Right renal pelvis (tissue), 4 donors: ENCODE data around the gene SLC66A2. TPM values are rescaled to one million over a fixed set of nuclear protein-coding genes. Genes with fewer than 3 reads are reported as not detected.

Experiments
- DNase-seq, 4 donors: peaks; one replicate each; pipeline ENCODE4 v3.0.0-alpha.2; 2013; ENCODE audit warnings: low read depth in 4 of 4, low spot score in 3 of 4, missing footprints in 1 of 4
- polyA plus RNA-seq, 4 donors: library from polyadenylated mRNA; unstranded; fragments of 120-200 nt; gene quantifications; one replicate each; pipeline ENCODE4 v1.2.1, GENCODE V29; 2013; ENCODE audit not compliant: insufficient read length in 4 of 4

The SLC66A2 gene
- polyA plus RNA-seq, 4 donors: 21.1 to 36.1 (median 26.5) TPM

- DNase-seq: no peak
These were observed 13.3 kb downstream of the SLC66A2 start for GRCh38 chr18:79938196-79938595.

GRCh38 chr18:79937103-79937860 lies 14.2 kb downstream of the SLC66A2 start:
- no peak for DNase-seq

GRCh38 chr18:79936641-79937040 lies 14.8 kb downstream of the SLC66A2 start:
- no peak for DNase-seq

- no peak for DNase-seq
These were observed 15.5 kb downstream of the SLC66A2 start for GRCh38 chr18:79935925-79936324.

- no peak for DNase-seq
These were observed 16.0 kb downstream of the SLC66A2 start for GRCh38 chr18:79935499-79935898.

DNA sequence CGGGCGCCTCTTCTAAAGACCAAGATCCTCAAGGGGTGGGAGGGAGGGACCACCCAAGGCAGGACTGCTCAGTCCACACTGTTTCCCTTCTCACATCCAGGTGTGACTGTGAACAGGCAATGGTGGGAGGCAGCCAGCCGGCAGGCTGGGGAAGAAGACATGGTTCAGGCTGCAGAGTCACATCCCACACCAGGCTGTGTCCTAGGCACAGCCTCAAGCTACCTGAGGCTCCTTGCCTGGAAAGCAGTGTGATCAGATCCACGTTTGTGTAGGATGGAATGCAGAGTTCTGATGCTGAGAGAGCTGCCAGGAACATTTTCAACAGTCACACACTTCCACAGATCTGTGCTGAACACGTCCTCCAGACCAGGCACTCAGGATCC lies 16.4 kb downstream of the SLC66A2 start:
- DNase-seq: no peak

- DNase-seq: no peak
These were observed 16.9 kb downstream of the SLC66A2 start for GRCh38 chr18:79934311-79935097.

DNA sequence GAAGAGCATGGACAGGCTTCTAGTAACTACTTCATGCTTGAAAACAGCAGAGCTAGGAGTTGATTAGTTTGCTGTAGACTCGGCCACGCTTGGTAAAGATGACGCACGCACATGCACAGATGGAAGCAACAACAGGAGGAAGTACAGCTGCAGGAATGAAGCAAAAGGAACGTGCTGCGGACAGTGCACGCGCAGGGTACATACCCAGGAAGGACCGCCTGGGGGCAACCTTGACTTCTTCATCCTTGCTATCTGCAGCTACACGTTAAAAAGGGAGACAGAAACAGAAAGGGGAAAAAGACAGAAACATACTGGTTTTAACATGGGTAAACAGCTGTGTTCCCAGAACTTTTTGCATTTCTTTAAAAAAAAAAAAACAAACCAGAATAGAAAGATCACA lies 17.7 kb downstream of the SLC66A2 start:
- no peak for DNase-seq

DNA sequence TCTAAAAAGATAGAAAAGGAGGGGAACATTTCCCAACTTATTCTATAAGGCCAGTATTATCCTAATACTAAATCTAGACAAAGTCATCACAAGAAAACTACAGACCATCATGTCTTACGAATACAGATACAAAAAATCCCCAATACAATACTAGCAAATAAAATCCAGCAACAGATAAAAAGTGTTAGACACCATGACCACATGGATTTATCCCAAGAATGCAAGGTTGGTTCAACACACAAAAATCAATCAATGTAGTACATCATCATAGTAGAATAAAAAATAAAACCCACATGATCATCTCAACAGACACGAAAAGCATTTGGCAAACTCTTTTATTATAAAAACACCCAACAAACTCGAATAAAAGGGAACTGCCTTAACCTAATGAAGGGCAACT lies 18.5 kb downstream of the SLC66A2 start:
- no peak for DNase-seq

DNA sequence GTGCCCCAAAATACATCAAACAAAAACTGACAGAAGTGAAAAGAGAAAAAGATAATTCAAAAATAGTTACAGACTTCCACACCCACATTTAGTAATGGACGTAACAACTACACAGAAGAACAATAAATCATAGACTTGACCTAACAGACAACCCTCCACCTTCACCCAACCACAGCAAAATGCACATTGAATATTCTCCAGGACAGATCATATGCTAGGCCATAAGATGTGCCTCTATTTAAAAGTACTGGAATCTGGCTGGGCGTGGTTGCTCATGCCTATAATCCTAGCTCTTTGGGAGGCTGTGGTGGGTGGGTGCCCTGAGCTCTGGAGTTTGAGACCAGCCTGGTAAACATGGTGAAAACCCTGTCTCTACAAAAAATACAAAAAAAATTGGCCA lies 20.0 kb downstream of the SLC66A2 start:
- no peak for DNase-seq

DNA sequence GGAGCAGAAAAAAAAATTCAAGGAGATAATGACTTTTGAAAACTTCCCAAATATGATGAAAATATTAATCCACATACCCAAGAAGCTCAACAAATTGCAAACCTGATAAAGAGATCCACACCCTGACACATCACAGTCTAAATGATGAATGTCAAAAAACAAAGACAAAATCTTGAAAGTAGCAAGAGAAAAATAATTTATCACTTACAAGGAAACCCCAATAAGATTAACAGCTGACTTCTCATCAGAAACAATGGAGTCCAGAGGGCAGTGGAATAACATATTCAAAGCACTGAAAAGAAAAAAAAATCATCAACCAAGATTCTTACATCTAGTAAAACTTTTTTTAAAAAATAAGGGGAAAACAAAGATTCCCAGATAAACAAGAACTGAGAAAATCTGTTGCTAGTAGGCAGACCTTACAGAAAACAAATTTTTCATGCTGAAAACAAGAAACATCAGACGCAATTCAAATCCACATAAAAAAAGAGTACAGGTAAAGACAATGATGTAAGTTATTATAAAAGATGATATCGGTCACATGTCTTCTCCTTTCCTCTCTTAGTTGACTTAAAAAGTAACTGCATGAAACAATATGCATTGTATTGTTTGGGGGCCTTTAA lies 21.3 kb downstream of the SLC66A2 start:
- DNase-seq: no peak

DNA sequence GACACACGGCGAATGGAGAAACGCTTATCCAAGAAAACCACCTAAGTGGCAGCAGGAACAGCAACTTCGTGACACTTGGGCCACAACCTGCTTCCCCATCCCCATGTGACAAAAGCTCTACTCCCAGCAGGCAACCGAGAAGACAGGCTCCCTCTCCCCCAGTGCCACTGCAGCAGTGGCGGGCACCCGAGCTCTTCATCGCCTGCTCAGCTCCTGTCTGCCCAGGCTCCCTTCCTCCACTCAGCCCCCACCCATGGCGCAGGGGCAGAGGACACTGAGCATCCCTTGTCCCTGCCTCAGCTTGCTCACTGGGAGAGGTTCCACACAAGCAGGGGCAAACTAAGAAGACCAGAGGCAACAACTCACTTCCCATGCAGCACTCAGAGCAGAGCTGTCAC lies 22.9 kb downstream of the SLC66A2 start:
- no peak for DNase-seq

GRCh38 chr18:79927607-79928562 lies 23.6 kb downstream of the SLC66A2 start:
- DNase-seq: no peak

DNA sequence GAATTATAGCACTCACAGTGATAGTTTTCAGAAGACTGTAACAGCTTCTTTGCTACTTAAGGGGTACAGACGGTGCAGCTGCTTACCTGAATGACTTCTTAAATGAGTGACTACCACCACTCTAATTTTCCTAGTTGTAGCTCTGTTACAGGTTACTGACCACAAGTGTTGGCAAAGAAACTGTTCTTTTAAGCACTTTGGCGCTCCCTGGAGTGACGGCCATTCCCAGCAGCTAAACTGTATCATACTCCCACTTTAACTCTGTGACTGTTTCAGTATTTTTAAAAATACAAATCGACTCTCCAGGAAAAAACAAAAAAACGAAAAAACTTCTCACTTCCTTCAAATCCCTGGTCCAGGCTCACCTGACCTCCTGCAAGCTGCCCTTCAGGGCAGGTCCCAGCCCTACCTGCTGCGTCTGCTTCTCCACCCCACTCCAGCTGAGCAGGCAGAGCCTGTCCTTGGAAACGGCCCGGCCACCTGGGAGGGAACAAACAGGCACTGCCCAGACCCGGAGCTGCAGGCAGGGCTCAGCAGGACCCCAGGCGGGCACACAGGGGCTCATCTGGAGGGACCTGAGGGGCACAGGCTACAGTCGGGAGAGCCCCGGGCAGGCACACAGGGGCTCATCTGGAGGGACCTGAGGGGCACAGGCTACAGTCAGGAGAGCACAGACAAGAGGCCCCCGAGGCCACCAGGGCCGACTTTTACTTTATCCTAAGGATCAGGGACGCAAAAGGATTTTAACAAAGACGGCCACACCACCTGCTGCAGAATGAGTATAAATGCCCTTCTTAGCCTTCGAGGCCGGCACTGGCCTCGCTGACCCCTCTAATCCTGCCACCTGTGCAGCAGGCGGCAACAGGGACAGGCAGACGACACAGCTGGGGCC lies 24.5 kb downstream of the SLC66A2 start:
- DNase-seq: no peak

DNA sequence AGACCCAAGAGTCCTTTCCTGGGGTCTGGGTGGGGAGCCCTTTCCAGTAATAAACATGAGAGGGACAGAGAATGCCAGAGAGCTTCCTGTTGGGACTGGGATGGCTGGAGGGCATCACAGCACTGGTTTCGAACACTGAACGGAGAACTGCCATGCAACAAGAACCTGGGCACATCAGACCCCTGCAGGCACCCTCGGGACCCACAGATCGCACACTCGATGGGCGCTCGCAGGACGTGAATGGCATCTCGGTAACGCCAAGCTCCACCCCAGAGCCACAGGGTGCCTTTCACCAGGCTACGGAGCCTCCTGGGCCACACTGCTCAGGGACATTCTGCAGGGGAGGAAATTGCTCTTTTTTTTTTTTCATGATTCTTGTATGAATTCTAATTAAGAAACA lies 25.1 kb downstream of the SLC66A2 start:
- DNase-seq: no peak

GRCh38 chr18:79924814-79925731 lies 26.4 kb downstream of the SLC66A2 start:
- DNase-seq: no peak

DNA sequence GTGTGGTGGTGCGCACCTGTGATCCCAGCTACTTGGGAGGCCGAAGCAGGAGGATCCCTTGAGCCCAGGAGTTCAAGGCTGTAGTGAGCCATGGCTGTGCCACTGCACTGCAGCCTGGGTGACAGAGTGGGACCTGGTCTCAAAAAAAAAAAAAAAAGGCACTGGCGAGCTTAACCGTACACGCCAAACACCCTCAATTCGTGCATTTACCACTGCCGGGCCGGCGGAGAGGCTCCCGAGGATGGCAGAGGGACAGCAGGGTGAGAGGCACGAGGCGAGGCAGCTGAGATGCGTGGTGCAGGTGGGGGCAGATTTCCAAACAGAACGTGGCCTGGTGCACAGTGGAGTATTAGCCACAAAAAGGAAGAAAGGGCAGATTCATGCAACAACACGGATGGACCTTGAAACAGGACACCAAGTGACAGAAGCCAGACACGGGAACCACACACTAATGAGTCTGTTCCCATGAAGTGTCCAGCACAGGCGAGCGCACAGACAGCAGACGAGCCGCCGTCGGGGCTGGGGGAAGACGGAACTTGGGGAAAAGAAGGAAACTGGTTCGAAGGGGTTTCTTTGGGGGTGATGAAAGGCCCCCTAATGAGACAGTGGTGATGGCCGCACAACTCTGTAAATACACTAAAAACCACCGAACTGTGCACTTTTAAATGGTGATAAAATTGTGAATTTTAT lies 27.4 kb downstream of the SLC66A2 start:
- DNase-seq: no peak

DNA sequence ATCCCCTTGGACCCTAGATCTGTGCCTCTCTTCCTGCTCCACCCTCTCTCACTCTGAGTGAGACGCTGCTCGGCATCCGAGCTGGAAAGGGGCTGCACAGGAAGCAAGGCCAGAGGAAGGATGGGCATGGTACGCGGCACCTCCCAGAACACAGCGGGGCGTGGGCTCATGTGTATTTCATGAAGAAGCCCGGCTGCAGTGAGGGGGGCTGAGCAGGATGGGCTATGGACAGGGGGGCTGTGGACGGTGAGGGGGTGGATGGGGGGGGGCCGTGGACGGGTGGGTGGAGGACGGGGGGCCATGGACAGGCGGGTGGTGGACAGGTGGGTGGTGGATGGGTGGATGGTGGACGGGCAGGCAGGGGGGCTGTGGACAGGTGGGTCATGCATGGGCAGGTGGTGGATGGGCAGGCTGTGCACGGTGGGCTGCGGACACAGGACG lies 28.5 kb downstream of the SLC66A2 start:
- DNase-seq: no peak
